ENCODE measurements around the gene MEIS2.

DNA sequence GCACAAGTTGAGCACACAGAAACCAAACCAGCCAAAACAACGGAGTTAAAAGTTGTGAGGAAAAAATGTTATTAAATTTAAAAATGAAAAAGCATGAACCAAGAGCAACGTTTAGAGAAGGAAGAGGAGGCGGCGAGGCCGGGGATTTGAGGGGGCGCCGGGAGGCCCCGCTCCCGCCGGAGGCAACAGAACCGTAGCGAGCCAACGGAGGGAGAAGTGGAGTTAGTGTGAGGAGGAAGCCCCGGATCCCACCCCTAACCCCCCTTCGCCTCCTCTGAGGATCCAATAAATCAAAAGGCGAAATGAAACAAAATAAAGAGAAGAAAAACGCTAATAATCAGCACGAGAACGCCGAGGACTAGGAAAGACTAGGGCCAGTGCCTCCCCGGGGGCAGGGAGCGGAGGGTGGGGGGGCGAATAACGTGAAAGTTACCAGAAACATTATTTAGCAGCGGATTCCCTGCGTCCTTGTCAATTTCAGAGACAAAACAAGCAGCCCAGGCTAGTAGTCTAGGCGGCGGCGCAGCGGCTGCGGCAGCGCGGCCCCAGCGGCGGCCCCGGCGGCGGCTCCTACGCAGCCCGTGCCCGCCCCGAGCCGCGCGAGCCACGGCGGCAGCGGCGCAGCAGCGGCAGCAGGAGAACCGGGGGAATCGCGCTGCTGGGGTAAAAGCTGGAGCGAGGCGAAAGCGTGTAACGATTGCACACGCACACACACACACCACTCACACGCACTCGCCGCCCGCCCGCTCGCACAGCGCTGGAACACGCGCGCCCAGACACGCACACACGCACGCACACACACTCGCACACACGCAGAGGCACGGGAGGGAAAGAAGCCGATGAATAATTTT is 1.7 kb downstream of the MEIS2 start:
- TF ChIP-seq, protein P1, sequence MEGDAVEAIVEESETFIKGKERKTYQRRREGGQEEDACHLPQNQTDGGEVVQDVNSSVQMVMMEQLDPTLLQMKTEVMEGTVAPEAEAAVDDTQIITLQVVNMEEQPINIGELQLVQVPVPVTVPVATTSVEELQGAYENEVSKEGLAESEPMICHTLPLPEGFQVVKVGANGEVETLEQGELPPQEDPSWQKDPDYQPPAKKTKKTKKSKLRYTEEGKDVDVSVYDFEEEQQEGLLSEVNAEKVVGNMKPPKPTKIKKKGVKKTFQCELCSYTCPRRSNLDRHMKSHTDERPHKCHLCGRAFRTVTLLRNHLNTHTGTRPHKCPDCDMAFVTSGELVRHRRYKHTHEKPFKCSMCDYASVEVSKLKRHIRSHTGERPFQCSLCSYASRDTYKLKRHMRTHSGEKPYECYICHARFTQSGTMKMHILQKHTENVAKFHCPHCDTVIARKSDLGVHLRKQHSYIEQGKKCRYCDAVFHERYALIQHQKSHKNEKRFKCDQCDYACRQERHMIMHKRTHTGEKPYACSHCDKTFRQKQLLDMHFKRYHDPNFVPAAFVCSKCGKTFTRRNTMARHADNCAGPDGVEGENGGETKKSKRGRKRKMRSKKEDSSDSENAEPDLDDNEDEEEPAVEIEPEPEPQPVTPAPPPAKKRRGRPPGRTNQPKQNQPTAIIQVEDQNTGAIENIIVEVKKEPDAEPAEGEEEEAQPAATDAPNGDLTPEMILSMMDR (IDR thresholded peaks at IDR 0.05; ENCODE audit: insufficient read depth, low read length), result no peak
- TF ChIP-seq POLR2AphosphoS5 (IDR thresholded peaks at IDR 0.05; ENCODE audit: low read depth) (peak; percentile 45; the same call in 1 of the 2 replicates), SPI1 (IDR thresholded peaks at IDR 0.05; ENCODE audit: borderline replicate concordance, low read depth) (no peak), GABPA (IDR thresholded peaks at IDR 0.05; ENCODE audit: low read depth) (no peak)
- TF ChIP-seq, protein P2, sequence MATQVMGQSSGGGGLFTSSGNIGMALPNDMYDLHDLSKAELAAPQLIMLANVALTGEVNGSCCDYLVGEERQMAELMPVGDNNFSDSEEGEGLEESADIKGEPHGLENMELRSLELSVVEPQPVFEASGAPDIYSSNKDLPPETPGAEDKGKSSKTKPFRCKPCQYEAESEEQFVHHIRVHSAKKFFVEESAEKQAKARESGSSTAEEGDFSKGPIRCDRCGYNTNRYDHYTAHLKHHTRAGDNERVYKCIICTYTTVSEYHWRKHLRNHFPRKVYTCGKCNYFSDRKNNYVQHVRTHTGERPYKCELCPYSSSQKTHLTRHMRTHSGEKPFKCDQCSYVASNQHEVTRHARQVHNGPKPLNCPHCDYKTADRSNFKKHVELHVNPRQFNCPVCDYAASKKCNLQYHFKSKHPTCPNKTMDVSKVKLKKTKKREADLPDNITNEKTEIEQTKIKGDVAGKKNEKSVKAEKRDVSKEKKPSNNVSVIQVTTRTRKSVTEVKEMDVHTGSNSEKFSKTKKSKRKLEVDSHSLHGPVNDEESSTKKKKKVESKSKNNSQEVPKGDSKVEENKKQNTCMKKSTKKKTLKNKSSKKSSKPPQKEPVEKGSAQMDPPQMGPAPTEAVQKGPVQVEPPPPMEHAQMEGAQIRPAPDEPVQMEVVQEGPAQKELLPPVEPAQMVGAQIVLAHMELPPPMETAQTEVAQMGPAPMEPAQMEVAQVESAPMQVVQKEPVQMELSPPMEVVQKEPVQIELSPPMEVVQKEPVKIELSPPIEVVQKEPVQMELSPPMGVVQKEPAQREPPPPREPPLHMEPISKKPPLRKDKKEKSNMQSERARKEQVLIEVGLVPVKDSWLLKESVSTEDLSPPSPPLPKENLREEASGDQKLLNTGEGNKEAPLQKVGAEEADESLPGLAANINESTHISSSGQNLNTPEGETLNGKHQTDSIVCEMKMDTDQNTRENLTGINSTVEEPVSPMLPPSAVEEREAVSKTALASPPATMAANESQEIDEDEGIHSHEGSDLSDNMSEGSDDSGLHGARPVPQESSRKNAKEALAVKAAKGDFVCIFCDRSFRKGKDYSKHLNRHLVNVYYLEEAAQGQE (IDR thresholded peaks at IDR 0.05; ENCODE audit: insufficient replicate concordance, low read depth), result no peak
